ENCODE data around the gene TBC1D25. TPM values are rescaled to one million over a fixed set of nuclear protein-coding genes. Genes with fewer than 3 reads are reported as not detected.

The TBC1D25 gene
- total RNA-seq, 1 donor from 2014 or later, result 14.5 TPM

DNA sequence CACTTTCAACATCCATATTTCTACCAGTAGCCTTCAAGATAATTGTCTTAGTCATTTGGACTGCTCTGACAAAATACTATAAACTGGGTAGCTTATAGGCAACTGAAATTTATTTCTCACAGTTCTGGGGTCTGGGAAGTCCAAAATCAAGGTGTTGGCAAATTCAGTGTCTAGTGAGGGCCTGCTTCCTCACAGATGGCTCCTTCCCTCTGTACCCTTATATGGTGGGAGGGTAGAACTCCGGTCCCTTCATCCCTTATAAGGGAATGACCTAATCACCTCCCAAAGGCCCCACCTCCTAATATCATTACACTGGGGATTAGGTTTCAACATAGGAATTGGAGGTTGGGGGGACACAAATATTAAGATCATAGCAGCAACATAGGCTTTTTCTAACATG, 7.4 kb upstream of the TBC1D25 start:
- TF ChIP-seq, protein P1, sequence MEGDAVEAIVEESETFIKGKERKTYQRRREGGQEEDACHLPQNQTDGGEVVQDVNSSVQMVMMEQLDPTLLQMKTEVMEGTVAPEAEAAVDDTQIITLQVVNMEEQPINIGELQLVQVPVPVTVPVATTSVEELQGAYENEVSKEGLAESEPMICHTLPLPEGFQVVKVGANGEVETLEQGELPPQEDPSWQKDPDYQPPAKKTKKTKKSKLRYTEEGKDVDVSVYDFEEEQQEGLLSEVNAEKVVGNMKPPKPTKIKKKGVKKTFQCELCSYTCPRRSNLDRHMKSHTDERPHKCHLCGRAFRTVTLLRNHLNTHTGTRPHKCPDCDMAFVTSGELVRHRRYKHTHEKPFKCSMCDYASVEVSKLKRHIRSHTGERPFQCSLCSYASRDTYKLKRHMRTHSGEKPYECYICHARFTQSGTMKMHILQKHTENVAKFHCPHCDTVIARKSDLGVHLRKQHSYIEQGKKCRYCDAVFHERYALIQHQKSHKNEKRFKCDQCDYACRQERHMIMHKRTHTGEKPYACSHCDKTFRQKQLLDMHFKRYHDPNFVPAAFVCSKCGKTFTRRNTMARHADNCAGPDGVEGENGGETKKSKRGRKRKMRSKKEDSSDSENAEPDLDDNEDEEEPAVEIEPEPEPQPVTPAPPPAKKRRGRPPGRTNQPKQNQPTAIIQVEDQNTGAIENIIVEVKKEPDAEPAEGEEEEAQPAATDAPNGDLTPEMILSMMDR (IDR thresholded peaks at IDR 0.05; ENCODE audit: borderline replicate concordance), result no peak
- H3K4me3 ChIP-seq, result no peak overlapping the region
- peaks cover 6% of the 10 kb centered on the region for H3K4me1 ChIP-seq
- peak overlapping the region; percentile 63 for H3K27ac ChIP-seq (replicated peaks)
- DNase-seq, result no peak
- H3K36me3 ChIP-seq, result peaks cover 14% of the 10 kb centered on the region
- intact Hi-C loops (cut with micrococcal nuclease), result no loop called here
- H3K9me3 ChIP-seq (replicated peaks), result no peaks in the 10 kb centered on the region
- no peaks in the 10 kb centered on the region for H3K27me3 ChIP-seq (ENCODE audit: low read depth)

DNA sequence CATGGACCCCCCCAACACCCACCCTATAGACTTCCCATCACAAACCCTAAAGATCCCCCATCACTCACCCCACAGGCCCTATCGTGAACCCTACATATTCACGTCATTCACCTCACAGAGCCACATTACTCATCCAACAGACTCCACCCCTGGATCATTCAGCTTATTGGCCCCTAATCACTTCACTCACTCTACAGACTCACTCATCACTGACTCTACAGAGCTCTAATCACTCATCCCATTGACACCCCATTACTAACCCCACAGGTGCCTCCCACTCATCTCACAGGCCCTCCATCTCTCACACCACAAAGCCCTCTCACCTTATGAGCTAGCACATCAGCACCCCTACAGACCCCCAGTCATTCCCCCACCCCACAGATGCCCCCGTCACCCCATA, 6.3 kb upstream of the TBC1D25 start:
- intact Hi-C loops (cut with micrococcal nuclease), result no loop called here
- H3K36me3 ChIP-seq, result peaks cover 4% of the 10 kb centered on the region
- H3K27me3 ChIP-seq (ENCODE audit: low read depth), result no peaks in the 10 kb centered on the region
- H3K27ac ChIP-seq (replicated peaks), result no peak overlapping the region
- H3K4me1 ChIP-seq, result peaks cover 6% of the 10 kb centered on the region
- DNase-seq, result no peak
- H3K4me3 ChIP-seq, result no peak overlapping the region
- TF ChIP-seq, protein P1 (IDR thresholded peaks at IDR 0.05; ENCODE audit: borderline replicate concordance), result no peak
- no peaks in the 10 kb centered on the region for H3K9me3 ChIP-seq (replicated peaks)

DNA sequence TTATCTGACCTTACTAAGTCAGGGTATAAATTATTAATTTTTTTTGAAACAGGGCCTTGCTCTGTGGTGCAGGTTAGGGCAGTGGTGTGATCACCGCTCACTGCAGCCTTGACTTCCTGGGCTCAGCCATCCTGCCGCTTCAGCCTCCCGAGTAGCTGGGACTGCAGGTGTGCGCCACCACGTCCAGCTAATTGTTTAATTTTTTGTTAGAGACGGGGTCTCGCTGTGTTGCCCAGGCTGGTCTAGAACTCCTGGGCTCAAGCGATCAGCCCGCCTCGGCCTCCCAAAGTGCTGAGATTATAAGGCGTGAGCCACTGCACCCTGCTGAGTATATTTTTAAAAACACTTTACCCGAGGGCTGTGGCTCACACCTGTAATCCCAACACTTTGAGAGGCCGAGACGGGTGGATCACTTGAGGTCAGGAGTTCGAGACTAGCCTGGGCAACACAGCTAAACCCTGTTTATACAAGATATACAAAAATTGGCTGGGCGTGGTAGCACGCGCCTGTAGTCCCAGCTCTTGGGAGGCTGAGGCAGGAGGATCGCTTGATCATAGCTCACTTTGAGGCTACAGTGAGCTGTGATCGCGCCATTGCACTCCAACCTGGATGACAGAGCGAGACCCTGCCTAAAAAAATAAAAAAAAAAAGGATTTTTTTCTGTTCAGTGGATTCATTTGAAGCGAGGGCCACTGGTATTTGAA, 721 bp upstream of the TBC1D25 start:
- peaks cover 11% of the 10 kb centered on the region for H3K4me1 ChIP-seq
- TF ChIP-seq, protein P1 (IDR thresholded peaks at IDR 0.05; ENCODE audit: borderline replicate concordance), result no peak
- DNase-seq, result no peak
- H3K27me3 ChIP-seq (ENCODE audit: low read depth), result no peaks in the 10 kb centered on the region
- peak overlapping the region; percentile 91 for H3K27ac ChIP-seq (replicated peaks)
- intact Hi-C loops (cut with micrococcal nuclease), result no loop called here
- peak overlapping the region; percentile 79 for H3K4me3 ChIP-seq
- H3K9me3 ChIP-seq (replicated peaks), result no peaks in the 10 kb centered on the region
- peaks cover 7% of the 10 kb centered on the region for H3K36me3 ChIP-seq

DNA sequence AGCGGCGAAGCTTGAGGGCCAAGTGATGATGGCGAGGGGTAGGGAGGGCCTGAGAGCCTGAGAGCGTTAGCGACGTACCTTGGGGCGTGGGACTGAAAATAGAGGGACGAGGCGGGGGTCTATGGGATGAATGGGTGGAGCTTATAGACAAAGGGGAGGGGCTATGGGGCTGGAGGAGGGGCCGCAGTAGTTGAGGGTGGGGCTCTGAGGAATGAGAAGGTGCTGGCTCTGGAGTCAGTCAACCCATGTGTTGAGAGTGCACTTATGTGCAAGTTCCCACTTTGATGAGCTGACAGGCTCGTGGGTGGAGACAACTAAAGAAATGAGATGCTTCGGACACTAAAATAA, 488 bp downstream of the TBC1D25 start:
- peak overlapping the region; percentile 91 for H3K27ac ChIP-seq (replicated peaks)
- no peak for DNase-seq
- H3K9me3 ChIP-seq (replicated peaks), result no peaks in the 10 kb centered on the region
- intact Hi-C loops (cut with micrococcal nuclease), result no loop called here
- TF ChIP-seq, protein P1 (IDR thresholded peaks at IDR 0.05; ENCODE audit: borderline replicate concordance), result no peak
- peak overlapping the region; percentile 79 for H3K4me3 ChIP-seq
- H3K4me1 ChIP-seq, result peaks cover 11% of the 10 kb centered on the region
- H3K36me3 ChIP-seq, result peaks cover 14% of the 10 kb centered on the region
- H3K27me3 ChIP-seq (ENCODE audit: low read depth), result no peaks in the 10 kb centered on the region

DNA sequence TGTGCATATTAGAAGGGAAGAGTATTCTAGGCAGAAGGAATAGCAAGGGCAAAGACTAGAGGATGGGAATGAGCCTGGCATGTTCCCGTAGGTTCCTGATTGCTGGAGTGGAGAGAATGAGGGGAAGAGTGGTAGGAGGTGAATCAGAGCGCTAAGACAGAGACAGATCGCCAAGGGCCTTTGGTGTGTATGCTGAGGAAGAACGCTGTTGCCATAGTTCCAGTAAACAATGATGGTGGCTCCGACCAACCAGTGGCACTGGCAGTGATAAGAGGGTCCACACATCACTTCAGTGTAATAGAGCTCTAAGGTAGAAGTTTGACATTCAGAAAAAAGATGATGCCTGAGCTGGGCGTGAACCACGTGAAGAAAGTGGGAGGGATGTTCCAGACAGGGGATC, 966 bp downstream of the TBC1D25 start:
- intact Hi-C loops (cut with micrococcal nuclease), result no loop called here
- H3K27ac ChIP-seq (replicated peaks), result peak overlapping the region; percentile 91

More for the DNA sequence above, 966 bp downstream of the TBC1D25 start:
- H3K4me3 ChIP-seq, result peak overlapping the region; percentile 79
- no peak for DNase-seq
- TF ChIP-seq, protein P1 (IDR thresholded peaks at IDR 0.05; ENCODE audit: borderline replicate concordance), result no peak
- peaks cover 11% of the 10 kb centered on the region for H3K4me1 ChIP-seq
- no peaks in the 10 kb centered on the region for H3K27me3 ChIP-seq (ENCODE audit: low read depth)
- no peaks in the 10 kb centered on the region for H3K9me3 ChIP-seq (replicated peaks)
- peaks cover 19% of the 10 kb centered on the region for H3K36me3 ChIP-seq
